Stomach (tissue), 4 donors: ENCODE results near the gene FAM168A.

ENCODE experiments used
- EP300 ChIP-seq: sonication (generic); formaldehyde crosslinking; IDR thresholded peaks from one replicate; pipeline ENCODE4 v1.6.1; 2017; ENCODE audit warnings: antibody characterized with exemption
- POLR2AphosphoS5 ChIP-seq, 3 donors: sonication (generic); formaldehyde crosslinking; IDR thresholded peaks; one replicate each; pipeline ENCODE4 v1.6.1; 2016; ENCODE audit warnings: antibody characterized with exemption in 3 of 3
- TF ChIP-seq, protein P1 (sequence below), 7 experiments: fragments of 450-650 bp in 4 of 7; fragments of 200-600 bp in 3 of 7; sonication (generic) in 3 of 7; IDR thresholded peaks; one replicate each; pipeline ENCODE4 v1.5.1; 2016 to 2019; ENCODE audit warnings: antibody characterized with exemption in 7 of 7, control low read depth in 2 of 7, mild to moderate bottlenecking in 1 of 7

DNA sequence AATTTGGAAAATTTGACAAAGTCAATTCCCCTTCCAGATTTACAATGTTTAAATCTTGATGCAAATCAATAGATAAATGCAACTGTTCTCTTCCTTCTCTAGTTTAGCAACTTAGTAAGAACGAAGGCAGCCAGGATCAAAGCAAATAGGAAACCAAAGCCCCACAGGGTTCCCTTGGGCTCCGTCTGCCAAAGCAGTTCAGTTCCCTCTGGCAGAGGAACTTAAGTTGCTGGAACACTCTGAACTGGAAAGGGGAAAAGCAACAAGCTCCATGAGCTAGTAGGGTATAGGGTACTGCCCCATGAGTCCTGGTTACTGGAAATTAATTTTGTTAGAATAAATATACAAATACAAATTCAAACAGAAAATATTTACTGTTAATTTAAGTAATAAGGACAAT, 130.4 kb downstream of the FAM168A start:
- TF ChIP-seq, protein P1, sequence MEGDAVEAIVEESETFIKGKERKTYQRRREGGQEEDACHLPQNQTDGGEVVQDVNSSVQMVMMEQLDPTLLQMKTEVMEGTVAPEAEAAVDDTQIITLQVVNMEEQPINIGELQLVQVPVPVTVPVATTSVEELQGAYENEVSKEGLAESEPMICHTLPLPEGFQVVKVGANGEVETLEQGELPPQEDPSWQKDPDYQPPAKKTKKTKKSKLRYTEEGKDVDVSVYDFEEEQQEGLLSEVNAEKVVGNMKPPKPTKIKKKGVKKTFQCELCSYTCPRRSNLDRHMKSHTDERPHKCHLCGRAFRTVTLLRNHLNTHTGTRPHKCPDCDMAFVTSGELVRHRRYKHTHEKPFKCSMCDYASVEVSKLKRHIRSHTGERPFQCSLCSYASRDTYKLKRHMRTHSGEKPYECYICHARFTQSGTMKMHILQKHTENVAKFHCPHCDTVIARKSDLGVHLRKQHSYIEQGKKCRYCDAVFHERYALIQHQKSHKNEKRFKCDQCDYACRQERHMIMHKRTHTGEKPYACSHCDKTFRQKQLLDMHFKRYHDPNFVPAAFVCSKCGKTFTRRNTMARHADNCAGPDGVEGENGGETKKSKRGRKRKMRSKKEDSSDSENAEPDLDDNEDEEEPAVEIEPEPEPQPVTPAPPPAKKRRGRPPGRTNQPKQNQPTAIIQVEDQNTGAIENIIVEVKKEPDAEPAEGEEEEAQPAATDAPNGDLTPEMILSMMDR (IDR thresholded peaks at IDR 0.05) = no peak
- TF ChIP-seq POLR2AphosphoS5 (IDR thresholded peaks at IDR 0.05) (no peak), EP300 (no peak)
